AG10803 (cell line): Measurements from ENCODE around the gene GPS1.

Experiments
- DNase-seq: peaks from one replicate; pipeline ENCODE4 v3.0.0; 2010; ENCODE audit warnings: low read depth
- H3K4me3 ChIP-seq: 2 replicates; pipeline ENCODE4 v1.5.1; 2011; ENCODE audit warnings: mild to moderate bottlenecking, low read length, control low read depth
- TF ChIP-seq, protein P1 (sequence below): conservative IDR thresholded peaks from 2 replicates; pipeline ENCODE4 v1.5.1; 2011; ENCODE audit warnings: mild to moderate bottlenecking, low read length, control low read depth, inconsistent platforms

GPS1 gene

DNA sequence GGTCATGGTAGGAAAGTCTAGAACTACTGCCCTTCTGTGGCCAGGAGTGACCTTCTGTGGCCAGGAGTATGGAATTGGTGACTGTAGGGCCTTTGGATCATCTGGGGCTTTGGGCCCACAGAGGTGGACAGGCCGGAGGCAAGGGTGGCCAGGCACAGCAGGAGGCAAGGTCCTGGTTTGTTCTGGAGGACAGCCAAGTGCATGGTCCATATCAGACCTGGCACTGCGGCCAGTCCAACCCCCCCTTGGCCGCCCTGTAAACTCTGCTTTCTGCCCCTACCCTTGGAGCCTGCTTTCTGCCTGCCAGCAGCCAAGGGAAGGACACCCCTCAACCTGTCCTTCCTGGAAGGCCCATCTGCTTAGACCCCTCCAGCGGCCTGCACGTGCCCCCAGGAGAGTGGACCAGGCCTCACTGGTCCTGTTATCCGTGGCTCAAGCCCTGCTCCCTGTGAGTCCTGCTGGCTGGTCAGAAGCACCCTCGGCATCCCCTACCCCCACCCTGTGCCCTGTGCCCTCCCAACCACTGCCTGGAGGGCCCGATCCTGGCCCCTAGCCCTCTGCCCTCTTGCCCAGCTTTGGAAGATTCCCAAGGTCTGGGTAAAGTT is 11.9 kb upstream of the GPS1 start:
- no peak for DNase-seq
- no peak overlapping the region for H3K4me3 ChIP-seq
- TF ChIP-seq, protein P1, sequence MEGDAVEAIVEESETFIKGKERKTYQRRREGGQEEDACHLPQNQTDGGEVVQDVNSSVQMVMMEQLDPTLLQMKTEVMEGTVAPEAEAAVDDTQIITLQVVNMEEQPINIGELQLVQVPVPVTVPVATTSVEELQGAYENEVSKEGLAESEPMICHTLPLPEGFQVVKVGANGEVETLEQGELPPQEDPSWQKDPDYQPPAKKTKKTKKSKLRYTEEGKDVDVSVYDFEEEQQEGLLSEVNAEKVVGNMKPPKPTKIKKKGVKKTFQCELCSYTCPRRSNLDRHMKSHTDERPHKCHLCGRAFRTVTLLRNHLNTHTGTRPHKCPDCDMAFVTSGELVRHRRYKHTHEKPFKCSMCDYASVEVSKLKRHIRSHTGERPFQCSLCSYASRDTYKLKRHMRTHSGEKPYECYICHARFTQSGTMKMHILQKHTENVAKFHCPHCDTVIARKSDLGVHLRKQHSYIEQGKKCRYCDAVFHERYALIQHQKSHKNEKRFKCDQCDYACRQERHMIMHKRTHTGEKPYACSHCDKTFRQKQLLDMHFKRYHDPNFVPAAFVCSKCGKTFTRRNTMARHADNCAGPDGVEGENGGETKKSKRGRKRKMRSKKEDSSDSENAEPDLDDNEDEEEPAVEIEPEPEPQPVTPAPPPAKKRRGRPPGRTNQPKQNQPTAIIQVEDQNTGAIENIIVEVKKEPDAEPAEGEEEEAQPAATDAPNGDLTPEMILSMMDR: no peak

DNA sequence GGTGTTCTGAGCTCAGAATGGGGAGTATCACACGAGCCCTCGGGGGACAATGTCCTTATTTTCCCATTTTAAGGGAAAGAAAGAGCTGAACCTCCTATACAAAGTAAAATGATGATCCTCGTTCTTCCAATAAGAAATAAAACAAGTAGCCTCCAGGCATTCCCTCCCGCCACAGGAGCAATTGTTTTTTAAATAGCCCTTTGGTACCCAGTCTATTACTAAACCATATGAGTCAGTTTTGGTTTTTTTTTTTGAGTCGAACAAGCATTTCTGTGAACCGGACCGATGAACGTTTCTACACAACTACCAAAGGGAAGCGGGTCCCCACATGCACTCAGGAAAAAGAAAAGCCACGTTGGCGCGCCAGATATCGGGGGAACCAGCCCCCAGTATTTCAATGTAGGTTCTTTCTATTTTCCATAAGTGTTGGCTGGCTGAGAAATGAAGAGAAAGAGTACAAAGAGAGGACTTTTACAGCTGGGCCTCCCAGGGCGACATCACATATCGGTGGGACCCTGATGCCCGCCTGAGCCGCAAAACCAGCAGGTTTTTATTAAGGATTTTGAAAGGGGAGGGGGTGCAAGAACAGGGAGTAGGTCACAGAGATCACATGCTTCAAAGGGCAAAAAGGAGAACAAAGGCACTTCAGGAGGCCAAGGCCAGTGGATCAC is 10.4 kb upstream of the GPS1 start:
- no peak for DNase-seq
- TF ChIP-seq, protein P1: no peak

DNA sequence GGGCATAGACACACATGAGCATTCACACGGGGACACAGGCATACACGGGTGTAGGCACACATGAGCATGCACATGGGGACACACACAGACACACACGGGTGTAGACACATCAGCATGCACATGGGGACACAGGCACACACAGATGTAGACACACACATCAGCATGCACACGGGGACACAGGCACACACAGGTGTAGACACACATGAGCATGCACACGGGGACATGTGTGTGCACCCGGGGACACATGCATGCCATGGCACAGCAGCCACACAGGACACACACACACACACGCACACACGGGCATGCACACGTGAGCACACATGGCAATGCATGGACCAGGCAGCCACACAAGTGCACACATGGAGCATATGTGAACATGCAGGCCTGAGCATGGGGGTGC is 9.0 kb upstream of the GPS1 start:
- TF ChIP-seq, protein P1: no peak
- DNase-seq: no peak
- H3K4me3 ChIP-seq: no peak overlapping the region

More for the DNA sequence above, 10.4 kb upstream of the GPS1 start:
- no peak overlapping the region for H3K4me3 ChIP-seq

DNA sequence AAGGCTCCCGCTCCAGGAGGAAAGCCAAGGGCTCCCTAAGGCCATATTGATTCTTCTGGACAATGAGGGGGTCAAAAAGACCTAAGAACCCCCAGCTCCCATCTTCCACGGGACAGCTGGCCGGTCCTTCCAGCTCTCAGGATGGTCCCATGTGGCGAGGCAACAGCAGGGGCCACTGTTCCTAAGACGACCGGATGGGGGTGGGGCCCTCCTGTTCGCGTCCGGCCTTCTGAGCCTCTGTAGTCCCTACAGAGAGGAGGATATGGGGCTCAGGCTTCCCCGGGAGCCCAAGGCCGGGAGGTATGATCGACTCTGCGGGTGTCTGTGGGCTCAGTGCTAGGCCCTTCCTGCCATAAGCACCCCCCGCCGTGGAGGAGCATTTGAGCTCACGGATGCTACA is 8.2 kb upstream of the GPS1 start:
- no peak for DNase-seq
- TF ChIP-seq, protein P1: no peak
- no peak overlapping the region for H3K4me3 ChIP-seq

DNA sequence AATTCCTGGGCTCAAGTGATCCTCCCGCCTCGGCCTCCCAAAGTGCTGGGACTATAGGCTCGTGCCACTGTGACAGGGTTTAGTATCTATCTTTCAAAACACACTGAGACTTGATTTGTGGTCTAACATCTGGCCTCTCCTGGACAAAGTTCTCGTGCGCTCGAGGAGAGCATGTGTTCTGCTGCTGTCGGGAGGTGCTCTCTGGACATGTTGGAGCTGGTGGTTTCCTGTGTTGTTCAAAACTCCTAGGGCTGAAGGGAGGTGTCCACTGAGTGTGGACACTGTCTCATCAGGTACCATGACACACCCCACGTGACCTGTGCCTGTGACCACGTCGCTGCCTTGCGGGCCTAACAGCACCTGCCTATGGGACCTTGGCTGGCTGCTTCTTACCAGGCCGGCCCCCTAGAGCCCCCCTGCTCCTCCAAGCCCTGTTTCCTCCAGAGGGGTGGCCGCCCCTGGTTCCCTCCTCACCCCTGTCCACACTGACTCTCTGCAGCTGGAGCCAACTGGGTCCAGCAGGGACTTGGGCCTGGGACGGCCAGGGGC is 5.7 kb upstream of the GPS1 start:
- no peak for DNase-seq
- H3K4me3 ChIP-seq: no peak overlapping the region
- TF ChIP-seq, protein P1: no peak

DNA sequence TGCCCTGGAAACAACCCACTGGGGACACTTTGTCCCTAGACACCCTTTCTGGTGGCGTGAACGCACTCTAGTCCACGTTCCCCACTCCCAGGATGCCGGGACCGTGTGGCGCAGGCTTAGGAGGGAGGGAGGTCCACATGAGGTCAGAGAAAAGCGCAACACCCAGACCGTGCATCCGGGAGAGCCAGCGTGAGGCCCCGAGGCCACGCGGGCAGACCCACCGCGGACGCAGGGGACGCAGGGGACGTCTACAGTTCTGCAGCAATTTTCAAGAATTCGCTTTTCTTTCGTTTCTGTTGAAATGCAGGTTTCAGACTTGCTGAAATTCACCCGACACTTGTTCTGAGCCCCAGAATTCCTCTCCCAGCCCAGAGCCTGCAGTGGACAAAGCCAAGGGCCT is 4.8 kb upstream of the GPS1 start:
- DNase-seq: no peak
- H3K4me3 ChIP-seq: no peak overlapping the region
- TF ChIP-seq, protein P1: no peak

DNA sequence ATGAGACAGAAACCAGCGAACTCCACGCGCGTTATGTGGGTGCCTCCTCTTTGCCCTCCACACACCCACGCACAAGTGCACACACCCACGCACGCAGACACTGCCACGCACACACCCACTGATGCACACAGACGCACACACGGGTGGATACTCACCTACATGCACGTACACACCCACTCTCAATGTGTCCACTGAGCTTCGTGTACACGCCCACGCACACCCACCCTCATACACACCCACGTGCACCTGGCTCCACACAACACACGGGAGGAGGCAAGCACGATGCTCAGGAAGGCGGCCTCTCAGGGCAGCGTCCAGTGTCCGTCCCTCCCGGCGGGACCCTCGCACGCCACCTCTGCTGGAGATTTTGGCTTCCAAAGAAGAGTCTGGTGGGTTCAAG is 4.3 kb upstream of the GPS1 start:
- TF ChIP-seq, protein P1: no peak
- H3K4me3 ChIP-seq: no peak overlapping the region
- DNase-seq: no peak
